COLO668 (cell line): ENCODE results near the gene GTF2F1.
"Not testable (repeated sequence)": the region's sequence is repeated elsewhere in the genome, so short reads cannot be mapped to it uniquely, and the experiment has no call there.

Experiments
- DNase-seq: peaks from one replicate; lab custom pipeline; 2025; ENCODE audit not compliant: unreplicated experiment; lab: John Stamatoyannopoulos, UW

GTF2F1 gene

GRCh38 chr19:6387372-6387771 is 5.6 kb downstream of the GTF2F1 start:
- no peak for DNase-seq

- no peak for DNase-seq
These were observed 8.6 kb downstream of the GTF2F1 start for GRCh38 chr19:6384381-6384780.

GRCh38 chr19:6383188-6383587 is 9.8 kb downstream of the GTF2F1 start:
- no peak for DNase-seq

GRCh38 chr19:6381030-6381750 is 11.8 kb downstream of the GTF2F1 start:
- no peak for DNase-seq

- no peak for DNase-seq
These were observed 13.2 kb downstream of the GTF2F1 start for GRCh38 chr19:6379744-6380143.

GRCh38 chr19:6378486-6378885 is 14.5 kb downstream of the GTF2F1 start:
- no peak for DNase-seq

- DNase-seq = no peak
These were observed 14.9 kb downstream of the GTF2F1 start for GRCh38 chr19:6378041-6378440.

GRCh38 chr19:6376512-6377190 is 16.3 kb downstream of the GTF2F1 start:
- no peak for DNase-seq

GRCh38 chr19:6375411-6376010 is 17.5 kb downstream of the GTF2F1 start, which contains the start of gene PSPN:
Gene PSPN, minus strand, starts transcription at chr19:6375933. Its CDS starts 84 bp downstream, at chr19:6375849.
- DNase-seq = no peak

GRCh38 chr19:6374711-6375410 is 18.1 kb downstream of the GTF2F1 start:
- DNase-seq = no peak

GRCh38 chr19:6374161-6374709 is 18.7 kb downstream of the GTF2F1 start:
- no peak for DNase-seq

GRCh38 chr19:6373813-6374108 is 19.2 kb downstream of the GTF2F1 start:
- DNase-seq = no peak

GRCh38 chr19:6373096-6373812 is 19.7 kb downstream of the GTF2F1 start:
- peak; percentile 98 for DNase-seq

GRCh38 chr19:6372594-6373095 is 20.3 kb downstream of the GTF2F1 start, which contains the start of gene ALKBH7:
Gene ALKBH7, plus strand, starts transcription at chr19:6372794. Its CDS starts 27 bp downstream, at chr19:6372821.
- DNase-seq = peak; percentile 98

GRCh38 chr19:6364353-6364752 is 28.6 kb downstream of the GTF2F1 start:
- DNase-seq = no peak

- peak; percentile 9 for DNase-seq
These were observed 30.6 kb downstream of the GTF2F1 start for GRCh38 chr19:6362351-6362801.

- no peak for DNase-seq
These were observed 31.0 kb downstream of the GTF2F1 start for GRCh38 chr19:6362027-6362350.

GRCh38 chr19:6360857-6361216 is 32.1 kb downstream of the GTF2F1 start:
- DNase-seq = not testable (repeated sequence)

GRCh38 chr19:6360445-6360844 is 32.5 kb downstream of the GTF2F1 start:
- DNase-seq = not testable (repeated sequence)

GRCh38 chr19:6359568-6360341 is 33.2 kb downstream of the GTF2F1 start:
- DNase-seq = no peak
